ENCODE data around the gene HAUS5.

Gene HAUS5

DNA sequence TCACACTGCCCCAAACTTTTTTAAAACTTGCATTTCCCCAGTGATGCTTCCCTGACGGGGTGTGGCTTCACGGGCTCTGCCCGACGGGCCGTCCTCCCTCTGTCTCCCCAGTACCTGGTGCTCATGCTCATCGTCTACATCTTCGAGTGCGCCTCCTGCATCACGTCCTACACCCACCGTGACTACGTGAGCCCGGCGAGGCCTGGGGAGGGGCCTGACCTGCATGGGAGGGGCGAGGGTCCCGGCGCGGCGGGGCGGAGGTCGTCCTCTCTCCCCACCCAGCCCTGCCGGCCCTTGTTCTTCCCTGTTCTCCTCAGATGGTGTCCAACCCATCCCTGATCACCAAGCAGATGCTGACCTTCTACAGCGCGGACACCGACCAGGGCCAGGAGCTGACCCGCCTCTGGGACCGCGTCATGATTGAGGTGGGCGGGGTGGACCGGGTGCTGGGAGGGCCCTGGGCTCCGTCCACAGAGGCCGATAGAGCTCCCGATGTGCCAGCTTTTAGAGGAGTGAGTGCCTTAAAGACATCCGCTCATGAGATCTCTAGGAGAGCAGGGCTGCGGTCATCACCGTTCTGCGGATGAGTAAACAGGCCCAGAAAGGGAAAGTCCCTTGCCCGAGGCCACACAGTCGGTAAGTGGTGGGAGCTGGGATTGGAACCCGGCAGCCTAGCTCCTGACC, 60.7 kb downstream of the HAUS5 start:
- peak; percentile 73 for DNase-seq

Measured in activated CD4-positive, alpha-beta T cell treated with anti-CD3 and anti-CD28 coated beads for 48 hours (primary cell).